Osteocyte (in vitro differentiated cells): ENCODE data around the gene MYO15B. TPM values are rescaled to one million over a fixed set of nuclear protein-coding genes. Genes with fewer than 3 reads are reported as not detected.

Source experiments
- DNase-seq: peaks from one replicate; pipeline ENCODE4 v3.0.0; 2021; ENCODE audit warnings: mixed read lengths; ENCODE audit not compliant: unreplicated experiment; ENCODE audit errors: extremely low spot score
- H3K27ac Mint-ChIP-seq: one replicate; pipeline ENCODE4 v1.8.0; 2021; ENCODE audit warnings: mild to moderate bottlenecking, mixed read lengths; ENCODE audit not compliant: unreplicated experiment
- H3K27me3 Mint-ChIP-seq: one replicate; pipeline ENCODE4 v1.8.0; 2021; ENCODE audit warnings: mixed read lengths; ENCODE audit not compliant: unreplicated experiment
- H3K36me3 Mint-ChIP-seq: one replicate; pipeline ENCODE4 v1.8.0; 2021; ENCODE audit warnings: mixed read lengths; ENCODE audit not compliant: unreplicated experiment
- H3K4me1 Mint-ChIP-seq: one replicate; pipeline ENCODE4 v1.8.0; 2021; ENCODE audit warnings: mixed read lengths; ENCODE audit not compliant: unreplicated experiment
- H3K4me3 Mint-ChIP-seq: one replicate; pipeline ENCODE4 v1.8.0; 2021; ENCODE audit warnings: mild to moderate bottlenecking, moderate library complexity, mixed read lengths; ENCODE audit not compliant: unreplicated experiment
- H3K9me3 Mint-ChIP-seq: one replicate; pipeline ENCODE4 v1.8.0; 2021; ENCODE audit warnings: mixed read lengths; ENCODE audit not compliant: unreplicated experiment
- total RNA-seq: library from RNA; stranded (reverse); gene quantifications from 2 replicates; pipeline ENCODE4 v1.2.1, GENCODE V29; 2021
- TF ChIP-seq, protein P1 (sequence below): fragments of 200-600 bp; sonication (generic); IDR thresholded peaks from 2 replicates; pipeline ENCODE4 v1.5.0; 2021; ENCODE audit warnings: antibody characterized with exemption, mild to moderate bottlenecking, moderate library complexity

The MYO15B gene
- total RNA-seq, 1 donor from 2014 or later = 40.8 TPM

DNA sequence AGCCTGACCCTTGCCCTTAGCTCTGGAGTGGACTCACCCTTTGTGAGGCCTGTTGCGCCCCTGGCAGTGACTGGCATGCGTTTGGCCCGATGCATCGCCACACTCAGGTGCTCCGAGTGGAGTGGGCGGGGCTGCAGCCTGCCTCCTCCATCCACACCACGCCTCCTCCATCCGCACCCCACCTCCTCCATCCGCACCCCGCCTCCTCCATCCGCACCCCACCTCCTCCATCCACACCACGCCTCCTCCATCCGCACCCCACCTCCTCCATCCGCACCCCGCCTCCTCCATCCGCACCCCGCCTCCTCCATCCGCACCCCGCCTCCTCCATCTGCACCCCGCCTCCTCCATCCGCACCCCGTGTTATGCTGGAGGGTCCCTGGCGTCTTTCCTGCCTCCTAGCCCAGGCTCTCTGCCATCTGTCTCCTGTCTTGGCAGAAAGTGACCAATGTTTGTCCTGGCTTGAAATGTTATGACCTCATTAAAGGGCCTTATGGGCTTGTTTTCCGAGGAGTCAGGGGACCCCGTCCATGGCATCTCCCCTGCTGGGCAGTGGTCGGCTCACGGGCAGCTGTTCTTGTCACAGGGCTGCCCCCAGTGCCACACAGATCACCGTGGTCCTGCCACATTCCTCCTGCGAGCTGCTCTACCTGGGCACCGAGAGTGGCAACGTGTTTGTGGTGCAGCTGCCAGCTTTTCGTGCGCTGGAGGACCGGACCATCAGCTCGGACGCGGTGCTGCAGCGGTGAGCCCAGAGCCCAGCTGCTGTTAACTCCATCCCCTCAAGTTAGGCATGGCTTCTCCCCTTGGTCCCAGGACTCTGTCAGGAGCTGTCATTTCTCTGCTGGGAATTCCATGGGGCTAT lies 28.7 kb upstream of the MYO15B start:
- TF ChIP-seq, protein P1, sequence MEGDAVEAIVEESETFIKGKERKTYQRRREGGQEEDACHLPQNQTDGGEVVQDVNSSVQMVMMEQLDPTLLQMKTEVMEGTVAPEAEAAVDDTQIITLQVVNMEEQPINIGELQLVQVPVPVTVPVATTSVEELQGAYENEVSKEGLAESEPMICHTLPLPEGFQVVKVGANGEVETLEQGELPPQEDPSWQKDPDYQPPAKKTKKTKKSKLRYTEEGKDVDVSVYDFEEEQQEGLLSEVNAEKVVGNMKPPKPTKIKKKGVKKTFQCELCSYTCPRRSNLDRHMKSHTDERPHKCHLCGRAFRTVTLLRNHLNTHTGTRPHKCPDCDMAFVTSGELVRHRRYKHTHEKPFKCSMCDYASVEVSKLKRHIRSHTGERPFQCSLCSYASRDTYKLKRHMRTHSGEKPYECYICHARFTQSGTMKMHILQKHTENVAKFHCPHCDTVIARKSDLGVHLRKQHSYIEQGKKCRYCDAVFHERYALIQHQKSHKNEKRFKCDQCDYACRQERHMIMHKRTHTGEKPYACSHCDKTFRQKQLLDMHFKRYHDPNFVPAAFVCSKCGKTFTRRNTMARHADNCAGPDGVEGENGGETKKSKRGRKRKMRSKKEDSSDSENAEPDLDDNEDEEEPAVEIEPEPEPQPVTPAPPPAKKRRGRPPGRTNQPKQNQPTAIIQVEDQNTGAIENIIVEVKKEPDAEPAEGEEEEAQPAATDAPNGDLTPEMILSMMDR = no peak
- no peak overlapping the region for H3K27ac Mint-ChIP-seq
- no peak for DNase-seq
- peaks cover 6% of the 10 kb centered on the region for H3K4me1 Mint-ChIP-seq
- no peaks in the 10 kb centered on the region for H3K36me3 Mint-ChIP-seq
- no peak overlapping the region for H3K4me3 Mint-ChIP-seq
- no peaks in the 10 kb centered on the region for H3K27me3 Mint-ChIP-seq
- no peaks in the 10 kb centered on the region for H3K9me3 Mint-ChIP-seq

DNA sequence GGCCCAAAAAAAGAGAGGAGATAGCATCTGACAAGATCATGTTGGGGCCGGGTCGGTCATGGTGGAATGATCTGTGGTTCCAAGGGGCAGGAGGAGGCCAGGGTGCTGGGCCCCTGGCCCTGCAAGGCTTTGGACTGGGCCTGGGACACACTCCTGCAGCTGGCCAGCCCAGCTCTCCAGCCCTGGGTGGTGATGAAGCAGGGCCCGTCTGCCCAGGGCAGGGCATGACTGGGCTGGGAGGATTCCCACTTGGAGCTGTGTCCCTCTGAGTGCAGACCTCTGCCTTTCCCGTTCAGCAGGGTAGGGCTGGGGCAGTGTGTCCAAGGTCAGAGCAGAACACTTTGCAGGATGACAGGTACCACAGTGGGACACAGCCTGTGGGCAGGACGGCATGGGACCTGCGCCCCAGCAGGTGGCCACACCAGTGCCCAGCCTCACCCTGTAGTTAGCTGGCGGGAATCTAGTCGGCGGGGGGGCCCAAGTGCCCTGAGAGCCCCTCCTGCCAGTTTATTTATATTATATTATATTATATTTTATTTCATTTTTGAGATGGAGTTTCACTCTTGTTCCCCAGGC lies 27.6 kb upstream of the MYO15B start:
- Mint-ChIP-seq H3K36me3 (no peaks in the 10 kb centered on the region), H3K9me3 (no peaks in the 10 kb centered on the region), H3K27ac (no peak overlapping the region), H3K4me1 (peaks cover 6% of the 10 kb centered on the region), H3K4me3 (no peak overlapping the region), H3K27me3 (no peaks in the 10 kb centered on the region)
- DNase-seq = no peak
- TF ChIP-seq, protein P1 = no peak

DNA sequence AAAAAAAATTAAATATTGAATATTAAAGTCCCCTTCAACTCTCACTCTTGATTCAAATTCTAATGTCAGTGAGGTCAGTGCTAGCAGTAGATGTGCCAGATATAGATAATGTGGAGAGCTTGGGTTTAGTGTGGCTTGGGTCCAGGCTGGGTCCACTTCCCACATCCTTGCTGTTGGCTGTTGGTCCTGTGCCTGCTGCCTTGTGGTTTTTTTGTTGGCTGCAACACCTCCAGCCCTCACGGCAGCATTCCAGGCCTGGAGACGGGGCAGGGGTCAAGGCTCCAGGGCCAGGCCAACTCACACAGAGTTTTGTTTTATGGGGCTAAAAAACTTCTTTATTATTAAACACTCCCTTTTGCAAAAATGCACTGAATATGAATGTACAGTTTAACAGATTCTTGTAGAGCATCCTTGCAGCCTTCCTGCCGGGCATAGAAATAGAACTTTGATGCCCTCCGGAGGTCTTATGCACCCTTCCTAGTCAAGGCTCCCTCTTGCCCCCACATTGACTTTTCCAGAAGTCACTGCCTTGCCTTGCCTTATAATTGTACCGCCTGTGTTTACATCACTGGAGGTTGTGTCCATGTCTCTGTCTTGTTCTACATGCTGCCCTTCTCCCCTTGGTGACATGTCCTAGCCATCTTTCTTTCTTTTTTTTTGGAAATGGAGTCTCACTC lies 25.5 kb upstream of the MYO15B start:
- Mint-ChIP-seq H3K9me3 (no peaks in the 10 kb centered on the region), H3K4me1 (peaks cover 4% of the 10 kb centered on the region), H3K27ac (no peak overlapping the region), H3K4me3 (no peak overlapping the region), H3K36me3 (no peaks in the 10 kb centered on the region), H3K27me3 (peaks cover 3% of the 10 kb centered on the region)
- TF ChIP-seq, protein P1 = no peak
- DNase-seq = no peak

DNA sequence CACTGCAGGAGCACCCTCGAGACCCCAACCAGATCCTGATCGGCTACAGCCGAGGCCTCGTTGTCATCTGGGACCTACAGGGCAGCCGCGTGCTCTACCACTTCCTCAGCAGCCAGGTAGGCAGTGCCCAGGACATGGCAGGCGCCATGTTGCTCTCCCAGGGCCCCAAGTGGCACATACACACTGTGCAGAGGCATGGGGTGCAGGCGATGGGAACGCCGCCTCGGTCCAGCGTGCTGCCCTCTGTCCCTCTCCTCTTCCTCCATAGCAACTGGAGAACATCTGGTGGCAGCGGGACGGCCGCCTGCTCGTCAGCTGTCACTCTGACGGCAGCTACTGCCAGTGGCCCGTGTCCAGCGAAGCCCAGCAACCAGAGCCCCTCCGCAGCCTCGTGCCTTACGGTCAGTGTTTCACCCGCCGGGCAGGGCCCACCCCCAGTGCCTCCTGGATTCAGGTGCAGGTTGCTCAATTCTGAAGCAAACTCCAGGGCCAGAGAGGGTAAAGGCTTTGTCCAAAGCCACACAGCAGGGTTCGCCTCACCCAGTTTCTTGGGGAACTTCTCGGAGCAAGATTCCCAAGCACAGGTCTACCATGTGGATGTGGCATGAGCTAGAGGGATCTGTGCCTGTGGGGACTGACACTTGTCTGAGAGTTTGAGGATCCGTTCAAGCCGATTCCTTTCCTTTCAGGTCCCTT lies 24.4 kb upstream of the MYO15B start:
- no peak for DNase-seq
- H3K27me3 Mint-ChIP-seq = peaks cover 3% of the 10 kb centered on the region
- no peak overlapping the region for H3K4me3 Mint-ChIP-seq
- H3K9me3 Mint-ChIP-seq = no peaks in the 10 kb centered on the region
- no peak overlapping the region for H3K27ac Mint-ChIP-seq
- TF ChIP-seq, protein P1 = no peak
- no peaks in the 10 kb centered on the region for H3K36me3 Mint-ChIP-seq
- peaks cover 4% of the 10 kb centered on the region for H3K4me1 Mint-ChIP-seq
